Breast epithelium (tissue), 3 donors: ENCODE measurements around the gene DPYD.

ENCODE experiments used
- POLR2A ChIP-seq: fragments of 450-650 bp; IDR thresholded peaks from one replicate; pipeline ENCODE4 v1.6.1; 2016; ENCODE audit warnings: antibody characterized with exemption, mild to moderate bottlenecking, moderate library complexity
- POLR2AphosphoS5 ChIP-seq, 3 donors: sonication (generic); formaldehyde crosslinking; IDR thresholded peaks; one replicate each; pipeline ENCODE4 v1.6.1; 2017; ENCODE audit warnings: antibody characterized with exemption in 3 of 3
- TF ChIP-seq, protein P1 (sequence below), 3 donors: fragments of 450-650 bp; IDR thresholded peaks; one replicate each; pipeline ENCODE4 v1.5.1; 2016 to 2017; ENCODE audit warnings: antibody characterized with exemption in 3 of 3, mild to moderate bottlenecking in 3 of 3, moderate library complexity in 3 of 3

DNA sequence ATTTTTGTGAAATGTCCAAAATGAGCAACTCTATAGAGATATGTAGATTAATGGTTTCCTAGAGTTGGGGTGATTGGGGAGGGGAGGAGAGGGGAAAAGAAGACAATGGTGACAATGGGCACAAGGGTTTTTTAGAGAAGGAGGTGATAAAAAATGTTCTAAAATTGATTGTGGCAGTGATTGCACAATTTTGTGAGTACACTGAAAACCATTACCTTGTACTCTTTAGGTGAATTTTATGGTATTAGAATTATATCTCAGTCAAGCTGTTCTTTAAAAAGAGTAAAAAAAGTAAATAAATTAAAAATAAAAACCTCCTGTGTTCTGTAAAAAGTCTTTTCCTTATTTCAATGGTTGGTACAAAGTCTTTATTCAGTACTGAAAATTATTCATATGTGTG lies 869.0 kb downstream of the DPYD start:
- no peak for TF ChIP-seq POLR2AphosphoS5 (IDR thresholded peaks at IDR 0.05)
- TF ChIP-seq POLR2A = no peak
- TF ChIP-seq, protein P1, sequence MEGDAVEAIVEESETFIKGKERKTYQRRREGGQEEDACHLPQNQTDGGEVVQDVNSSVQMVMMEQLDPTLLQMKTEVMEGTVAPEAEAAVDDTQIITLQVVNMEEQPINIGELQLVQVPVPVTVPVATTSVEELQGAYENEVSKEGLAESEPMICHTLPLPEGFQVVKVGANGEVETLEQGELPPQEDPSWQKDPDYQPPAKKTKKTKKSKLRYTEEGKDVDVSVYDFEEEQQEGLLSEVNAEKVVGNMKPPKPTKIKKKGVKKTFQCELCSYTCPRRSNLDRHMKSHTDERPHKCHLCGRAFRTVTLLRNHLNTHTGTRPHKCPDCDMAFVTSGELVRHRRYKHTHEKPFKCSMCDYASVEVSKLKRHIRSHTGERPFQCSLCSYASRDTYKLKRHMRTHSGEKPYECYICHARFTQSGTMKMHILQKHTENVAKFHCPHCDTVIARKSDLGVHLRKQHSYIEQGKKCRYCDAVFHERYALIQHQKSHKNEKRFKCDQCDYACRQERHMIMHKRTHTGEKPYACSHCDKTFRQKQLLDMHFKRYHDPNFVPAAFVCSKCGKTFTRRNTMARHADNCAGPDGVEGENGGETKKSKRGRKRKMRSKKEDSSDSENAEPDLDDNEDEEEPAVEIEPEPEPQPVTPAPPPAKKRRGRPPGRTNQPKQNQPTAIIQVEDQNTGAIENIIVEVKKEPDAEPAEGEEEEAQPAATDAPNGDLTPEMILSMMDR (IDR thresholded peaks at IDR 0.05) = no peak
